NCI-H2227 treated with DMSO at 0.1 percent for 48 hours (cell line): ENCODE results near the gene ANAPC15.
A peak's percentile ranks its signal among the peaks of the same experiment; 100 is the strongest.
"Not testable (repeated sequence)": the region's sequence is repeated elsewhere in the genome, so short reads cannot be mapped to it uniquely, and the experiment has no call there.

Source experiments
- DNase-seq: peaks from one replicate; lab custom pipeline; 2025; lab: John Stamatoyannopoulos, UW

ANAPC15 gene

DNA sequence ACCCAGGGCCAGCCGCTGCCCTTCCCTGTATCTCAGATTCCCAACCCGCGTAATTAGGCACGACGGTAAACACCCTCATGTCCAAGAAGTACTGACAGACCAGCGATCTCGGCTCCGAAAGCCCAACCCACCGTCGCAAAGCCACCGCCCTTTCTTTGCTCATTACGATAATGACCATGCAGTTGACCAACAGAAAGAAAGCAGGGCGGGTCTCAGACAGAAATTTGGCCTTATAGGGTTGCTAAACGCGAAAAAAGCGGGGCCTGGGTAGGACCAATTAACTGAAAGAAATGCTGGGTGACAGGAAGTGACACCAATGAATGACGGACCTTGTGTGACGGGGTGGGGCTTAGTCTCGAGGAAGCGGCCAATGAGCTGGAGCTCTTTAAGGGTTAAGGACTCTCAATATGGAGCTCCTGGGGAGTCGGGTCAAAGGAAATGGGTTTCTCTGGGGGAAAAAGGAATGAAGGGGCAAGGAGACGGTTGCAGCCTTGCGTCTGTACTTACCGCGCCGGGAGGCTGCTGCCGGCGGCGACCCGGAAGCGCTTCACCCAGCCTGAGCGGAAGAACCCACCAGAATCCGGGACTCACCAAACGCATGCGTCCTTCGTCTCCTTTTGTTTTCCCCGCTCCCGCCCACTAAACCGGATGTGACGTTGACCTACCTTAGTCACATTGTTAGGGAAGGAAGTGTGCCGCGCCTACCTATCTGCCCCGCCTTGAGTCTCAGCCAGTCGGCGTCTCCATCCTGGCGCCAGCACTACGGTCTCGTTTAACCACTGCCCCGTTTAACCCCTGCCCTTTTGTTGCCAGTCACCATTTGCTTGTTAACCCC is at the start of gene ANAPC15:
Gene ANAPC15, minus strand, starts transcription at position 553 of the 835 bp plus-strand sequence. CDS start 1,419 bp downstream, outside the sequence.
- DNase-seq = peak; percentile 100

DNA sequence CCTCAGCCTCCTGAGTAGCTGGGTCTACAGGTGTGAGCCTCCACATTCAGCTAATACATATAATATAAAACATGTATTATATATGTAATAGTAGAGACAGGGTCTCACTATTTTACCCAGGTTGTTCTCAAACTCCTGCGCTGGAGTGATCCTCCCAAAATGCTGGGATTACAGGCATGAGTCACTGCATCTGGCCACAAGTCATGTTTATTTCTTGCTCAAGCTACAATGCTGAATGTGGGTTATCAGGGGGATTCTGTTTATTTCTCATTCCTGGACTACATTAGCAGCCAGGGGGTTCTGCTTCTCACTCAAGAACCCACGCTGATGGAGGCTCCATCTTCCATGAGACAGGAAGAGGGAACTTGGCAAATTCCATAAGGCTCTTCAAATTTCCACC is 47.8 kb upstream of the ANAPC15 start:
- no peak for DNase-seq

DNA sequence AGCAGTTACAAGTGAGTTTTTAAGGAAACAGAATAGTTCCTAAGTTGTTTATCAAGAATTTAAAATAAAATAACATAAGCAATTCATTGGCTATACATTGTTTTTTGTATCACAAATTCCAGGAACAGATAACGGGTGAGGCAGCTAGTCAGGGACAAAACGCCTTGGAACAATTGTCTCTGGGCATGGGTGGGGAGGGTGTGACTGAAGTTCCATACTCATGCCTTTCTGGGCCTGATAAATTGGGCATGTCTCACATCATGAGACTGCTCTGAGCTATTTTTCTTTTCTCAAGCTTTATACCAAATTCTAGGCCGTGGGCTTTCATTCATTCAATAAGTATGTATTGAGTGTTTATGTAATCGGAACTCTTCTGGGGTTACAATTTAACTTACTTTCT is 44.6 kb upstream of the ANAPC15 start:
- DNase-seq = no peak

DNA sequence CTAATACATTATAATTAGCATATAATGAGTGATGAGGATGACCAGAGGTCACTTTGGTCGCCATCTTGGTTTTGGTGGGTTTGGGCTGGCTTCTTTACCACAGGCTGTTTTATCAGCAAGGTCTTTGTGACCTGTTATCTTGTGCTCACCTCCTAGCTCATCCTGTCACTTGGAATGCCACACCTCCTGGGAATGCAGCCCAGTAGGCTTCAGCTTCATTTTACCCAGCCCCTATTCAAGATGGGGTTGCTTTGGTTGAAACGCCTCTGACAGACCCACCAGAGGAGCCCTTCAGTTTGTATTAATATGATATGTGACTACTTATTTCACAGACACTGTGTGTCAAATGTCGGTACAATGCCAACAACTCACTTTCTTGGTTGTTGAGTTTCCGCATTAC is 43.3 kb upstream of the ANAPC15 start:
- DNase-seq = no peak

DNA sequence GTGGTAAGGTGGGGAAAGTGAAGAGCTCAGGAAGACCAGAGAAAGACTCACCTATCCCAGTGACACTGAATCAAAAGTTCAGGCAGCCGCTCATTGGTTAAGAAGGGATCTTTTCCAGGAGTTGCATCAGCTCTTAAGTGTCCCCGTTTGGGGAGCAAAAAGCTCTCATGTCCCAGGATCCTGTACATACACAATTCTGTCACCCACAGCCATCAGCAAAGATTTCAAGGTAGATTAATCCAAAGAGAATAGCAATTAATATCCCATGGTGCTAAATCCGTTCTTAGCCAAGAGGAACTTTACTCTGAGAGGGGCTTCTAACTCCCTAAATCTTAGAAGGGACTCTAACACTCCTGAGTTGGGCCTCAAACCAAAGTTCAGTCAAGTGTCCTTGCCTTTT is 42.3 kb upstream of the ANAPC15 start:
- DNase-seq = no peak

DNA sequence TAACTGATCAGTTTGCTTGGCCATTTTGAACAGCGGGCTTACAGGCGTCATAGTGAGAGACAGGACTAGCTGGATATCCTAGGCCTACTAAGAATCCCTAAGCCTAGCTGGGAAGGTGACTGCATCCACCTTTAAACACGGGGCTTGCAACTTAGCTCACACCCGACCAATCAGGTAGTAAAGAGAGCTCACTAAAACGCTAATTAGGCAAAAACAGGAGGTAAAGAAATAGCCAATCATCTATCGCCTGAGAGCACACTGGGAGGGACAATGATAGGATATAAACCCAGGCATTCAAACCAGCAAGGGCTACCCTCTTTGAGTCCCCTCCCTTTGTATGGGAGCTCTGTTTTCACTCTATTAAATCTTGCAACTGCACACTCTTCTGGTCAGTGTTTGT is 41.4 kb upstream of the ANAPC15 start:
- DNase-seq = not testable (repeated sequence)

DNA sequence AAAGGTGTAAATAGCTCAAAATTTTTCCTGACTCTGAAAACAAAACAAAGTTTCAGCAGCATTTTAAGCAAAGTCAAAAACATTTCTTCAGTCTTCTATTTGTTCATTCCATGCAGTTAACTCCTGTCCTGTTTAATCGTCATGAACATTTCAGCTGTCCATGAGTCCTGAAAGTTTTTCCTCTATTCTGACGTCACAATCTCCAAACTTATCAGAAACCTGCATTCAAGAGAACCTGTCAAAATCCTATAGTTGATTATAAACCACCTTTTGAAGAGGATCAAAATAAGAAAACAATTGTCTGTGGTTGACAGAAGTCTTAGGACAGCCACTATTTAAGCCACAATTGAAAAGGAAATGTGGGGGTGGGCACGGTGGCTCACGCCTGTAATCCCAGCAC is 38.4 kb upstream of the ANAPC15 start:
- DNase-seq = no peak

DNA sequence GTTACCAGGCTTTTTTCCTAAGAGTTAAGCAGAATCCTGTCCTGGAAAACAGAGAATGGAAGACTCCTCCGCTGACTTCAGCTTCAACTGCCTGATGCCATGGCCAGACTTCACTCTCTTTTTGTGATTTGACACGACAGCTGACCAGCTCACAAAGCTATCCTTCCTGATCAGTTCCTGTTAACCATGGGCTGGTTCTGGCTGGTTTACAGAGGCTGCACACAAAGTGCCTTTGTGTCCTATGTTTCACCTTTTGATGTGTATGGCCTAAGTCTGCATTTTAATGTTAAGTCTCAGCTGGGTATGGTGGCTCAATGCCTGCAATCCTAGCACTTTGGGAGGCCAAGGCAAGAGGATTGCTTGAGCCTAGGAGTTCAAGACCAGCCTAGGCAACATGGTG is 34.1 kb upstream of the ANAPC15 start:
- DNase-seq = no peak

DNA sequence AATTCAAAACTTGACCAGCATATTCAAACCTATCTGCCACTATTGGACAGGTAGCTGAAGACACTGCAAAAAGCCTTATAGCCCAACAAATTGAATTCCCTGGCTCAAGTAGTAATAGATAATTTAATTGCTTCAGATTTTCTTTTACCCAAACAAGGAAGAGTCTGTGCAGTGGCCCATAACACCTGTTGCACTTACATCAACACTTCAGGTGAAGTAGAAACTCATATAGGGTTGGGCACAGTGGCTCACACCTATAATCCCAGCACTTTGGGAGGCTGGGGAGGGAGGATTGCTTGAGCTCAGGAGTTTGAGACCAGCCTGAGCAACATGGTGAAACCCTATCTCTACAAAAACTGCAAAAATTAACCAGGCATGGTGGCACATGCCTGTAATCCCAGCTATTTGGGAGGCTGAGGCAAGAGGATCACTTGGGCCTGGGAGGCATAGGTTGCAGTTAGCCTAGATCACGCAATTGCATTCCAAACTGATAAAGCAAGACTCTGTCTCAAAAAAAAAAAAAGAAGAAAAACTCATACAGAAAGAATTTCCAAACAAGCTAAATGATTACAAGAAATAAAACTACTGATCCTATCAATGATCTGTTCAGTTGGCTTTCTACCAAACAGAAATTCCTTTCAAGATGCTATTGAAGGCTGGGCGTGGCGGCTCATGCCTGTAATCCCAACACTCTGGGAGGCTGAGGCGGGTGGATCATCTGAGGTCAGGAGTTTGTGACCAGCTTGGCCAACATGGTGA is 32.5 kb upstream of the ANAPC15 start:
- no peak for DNase-seq

DNA sequence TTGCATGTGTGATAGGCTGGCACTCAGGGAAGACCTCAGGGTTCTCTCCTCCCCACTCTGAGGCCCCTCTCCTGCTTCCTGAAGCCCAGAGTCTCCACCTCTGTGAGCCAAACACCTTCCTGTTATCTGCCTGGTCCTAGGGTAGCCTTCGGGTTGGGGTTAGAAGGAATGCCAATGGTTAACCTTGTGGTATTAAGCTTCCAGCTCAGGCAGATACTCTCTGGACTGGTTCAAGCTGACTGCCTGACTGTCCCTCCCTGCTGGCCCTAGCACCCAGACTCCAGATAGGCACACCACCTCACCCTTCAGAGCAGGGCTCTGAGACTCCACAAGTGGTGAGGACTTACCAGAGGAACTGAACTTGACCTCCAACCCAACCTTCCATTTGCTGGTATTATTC is 30.0 kb upstream of the ANAPC15 start:
- DNase-seq = not testable (repeated sequence)

DNA sequence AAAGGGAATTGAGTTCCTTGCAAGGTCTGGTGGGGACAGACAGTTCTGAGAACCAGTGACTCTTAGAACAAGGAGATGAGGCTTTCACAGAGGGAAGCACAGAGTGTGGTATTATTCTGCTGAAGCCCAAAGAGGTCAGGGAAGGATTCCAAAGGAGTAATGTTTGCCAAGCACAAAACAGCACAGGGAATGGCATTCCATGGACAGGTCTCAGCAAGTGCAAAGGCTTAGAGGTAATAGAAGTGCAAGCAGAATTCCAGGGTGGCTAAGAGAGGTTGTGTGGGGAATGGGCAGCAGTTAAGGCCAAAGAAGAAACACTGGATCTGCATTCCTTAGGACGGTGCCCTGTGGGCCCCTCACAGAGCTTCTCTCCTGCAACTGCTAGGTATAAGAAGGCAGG is 29.6 kb upstream of the ANAPC15 start:
- not testable (repeated sequence) for DNase-seq

DNA sequence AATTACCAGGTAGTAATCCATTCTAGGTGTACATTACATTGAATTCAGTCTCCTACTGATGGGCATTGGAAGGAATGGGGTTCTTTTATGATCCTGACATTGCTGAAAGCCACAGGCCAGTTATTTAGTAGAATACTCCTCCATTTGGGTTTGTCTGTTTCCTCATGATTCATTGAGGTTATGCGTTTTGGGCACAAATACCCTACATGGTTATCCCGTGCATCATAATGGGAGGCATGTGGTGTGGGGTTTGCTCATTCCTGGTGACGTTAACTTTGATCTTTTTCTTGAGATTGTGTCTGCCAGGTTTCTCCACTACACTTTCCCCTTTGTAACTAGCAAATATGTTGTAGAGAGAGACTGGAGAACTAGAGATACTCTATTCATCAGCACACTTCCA is 28.6 kb upstream of the ANAPC15 start:
- no peak for DNase-seq

DNA sequence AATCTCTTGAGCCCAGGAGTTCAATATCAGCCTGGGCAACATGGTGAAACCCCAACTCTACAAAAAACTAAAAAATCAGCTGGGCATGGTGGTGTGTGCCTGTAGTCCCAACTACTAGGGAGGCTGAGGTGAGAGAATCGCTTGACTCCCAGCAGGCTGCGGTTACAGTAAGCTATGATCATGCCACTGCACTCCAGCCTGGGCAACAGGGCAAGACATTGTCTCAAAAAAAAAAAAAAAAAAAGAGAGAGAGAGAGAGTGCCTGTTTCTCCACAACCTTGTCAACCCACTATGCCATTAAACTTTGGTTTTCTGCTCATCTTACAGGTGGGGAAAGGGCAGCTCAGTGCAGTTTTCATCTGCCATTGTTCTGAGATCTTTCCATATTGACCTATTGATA is 28.2 kb upstream of the ANAPC15 start:
- no peak for DNase-seq

DNA sequence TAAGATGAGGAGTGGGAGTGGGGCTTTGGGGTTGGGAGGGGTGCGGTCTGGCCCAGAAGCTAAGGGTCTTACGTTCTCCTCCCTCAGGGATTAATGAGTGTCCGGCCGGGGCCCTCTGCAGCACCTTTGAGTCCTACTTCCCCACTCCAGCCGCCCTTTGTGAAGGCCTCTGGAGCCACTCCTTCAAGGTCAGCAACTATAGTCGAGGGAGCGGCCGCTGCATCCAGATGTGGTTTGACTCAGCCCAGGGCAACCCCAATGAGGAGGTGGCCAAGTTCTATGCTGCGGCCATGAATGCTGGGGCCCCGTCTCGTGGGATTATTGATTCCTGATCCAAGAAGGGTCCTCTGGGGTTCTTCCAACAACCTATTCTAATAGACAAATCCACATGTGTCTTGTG is 27.0 kb upstream of the ANAPC15 start:
- DNase-seq = no peak

DNA sequence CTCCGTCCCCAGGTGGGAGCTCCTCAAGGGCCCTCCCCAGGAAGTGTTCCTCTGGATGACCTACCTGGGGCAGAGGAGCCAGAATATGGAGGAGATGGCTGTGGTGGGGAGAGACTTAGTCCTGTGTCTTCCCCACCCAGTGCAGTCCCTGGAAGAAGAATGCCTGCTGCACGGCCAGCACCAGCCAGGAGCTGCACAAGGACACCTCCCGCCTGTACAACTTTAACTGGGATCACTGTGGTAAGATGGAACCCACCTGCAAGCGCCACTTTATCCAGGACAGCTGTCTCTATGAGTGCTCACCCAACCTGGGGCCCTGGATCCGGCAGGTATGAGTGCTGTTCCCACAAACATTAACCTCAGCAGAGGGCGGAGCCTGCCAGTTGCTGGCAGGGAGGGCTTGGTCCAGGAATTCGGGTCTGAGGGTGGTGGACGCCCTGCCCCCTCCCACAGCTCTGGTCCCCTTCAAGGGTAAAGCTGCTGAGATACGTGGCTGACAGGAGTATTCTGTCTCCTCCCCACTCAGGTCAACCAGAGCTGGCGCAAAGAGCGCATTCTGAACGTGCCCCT is 26.4 kb upstream of the ANAPC15 start:
- no peak for DNase-seq

DNA sequence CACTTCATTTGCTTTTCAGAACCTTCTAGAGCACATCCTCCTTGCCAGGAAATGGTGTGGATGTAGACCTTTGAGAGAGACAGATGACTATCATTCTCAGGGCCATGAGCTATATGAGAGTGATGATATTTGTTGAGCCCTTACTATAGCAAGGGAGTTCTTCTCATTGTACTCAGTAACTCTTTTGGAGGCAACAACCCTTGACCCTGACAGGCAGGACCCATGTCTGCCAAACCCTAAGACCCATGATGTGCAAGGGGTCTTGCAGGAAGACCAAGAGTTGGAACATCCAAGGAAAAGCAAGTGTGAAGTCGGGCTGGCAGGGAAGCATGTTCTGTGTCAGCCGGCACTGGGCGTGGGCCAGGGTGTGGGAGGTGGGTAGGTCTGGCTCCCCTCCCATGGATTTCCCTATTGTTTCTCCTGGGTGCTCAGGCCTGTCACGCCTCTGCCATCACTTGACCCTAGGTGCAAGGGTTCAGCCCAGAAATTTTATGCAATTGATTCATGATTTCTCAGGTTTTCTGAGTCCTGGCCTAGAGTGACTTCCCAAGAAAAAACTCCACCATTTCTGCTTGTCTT is 24.3 kb upstream of the ANAPC15 start:
- DNase-seq = no peak

DNA sequence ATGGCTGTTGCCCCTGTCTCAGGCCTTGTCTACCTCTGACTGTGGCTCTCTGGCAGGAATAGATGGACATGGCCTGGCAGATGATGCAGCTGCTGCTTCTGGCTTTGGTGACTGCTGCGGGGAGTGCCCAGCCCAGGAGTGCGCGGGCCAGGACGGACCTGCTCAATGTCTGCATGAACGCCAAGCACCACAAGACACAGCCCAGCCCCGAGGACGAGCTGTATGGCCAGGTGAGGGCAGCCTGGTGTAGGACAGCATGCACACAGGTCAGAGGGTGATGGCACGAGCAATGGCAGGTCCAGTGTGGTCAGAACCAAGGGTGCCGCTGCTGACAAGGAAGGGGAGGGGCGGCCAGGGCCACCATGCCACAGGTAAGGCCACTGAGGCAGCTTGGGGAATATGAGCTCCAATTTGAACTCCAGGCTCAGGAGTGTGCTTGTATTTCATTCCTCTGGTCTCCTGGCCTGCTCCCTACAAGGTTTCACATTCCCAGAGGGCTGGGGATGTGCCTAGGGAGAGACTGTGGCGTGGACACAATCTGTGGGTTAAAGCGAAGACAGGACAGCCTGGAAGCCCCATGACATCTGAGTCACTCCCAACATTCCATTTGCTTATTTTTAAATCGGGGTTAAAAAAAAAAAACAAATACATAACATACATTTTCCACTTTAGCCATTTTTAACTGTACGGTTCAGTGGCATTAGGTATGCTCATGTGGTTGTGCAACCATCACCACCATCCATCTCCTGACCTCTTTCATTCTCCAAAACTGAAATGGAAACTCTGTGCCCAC is 23.6 kb upstream of the ANAPC15 start:
- no peak for DNase-seq

DNA sequence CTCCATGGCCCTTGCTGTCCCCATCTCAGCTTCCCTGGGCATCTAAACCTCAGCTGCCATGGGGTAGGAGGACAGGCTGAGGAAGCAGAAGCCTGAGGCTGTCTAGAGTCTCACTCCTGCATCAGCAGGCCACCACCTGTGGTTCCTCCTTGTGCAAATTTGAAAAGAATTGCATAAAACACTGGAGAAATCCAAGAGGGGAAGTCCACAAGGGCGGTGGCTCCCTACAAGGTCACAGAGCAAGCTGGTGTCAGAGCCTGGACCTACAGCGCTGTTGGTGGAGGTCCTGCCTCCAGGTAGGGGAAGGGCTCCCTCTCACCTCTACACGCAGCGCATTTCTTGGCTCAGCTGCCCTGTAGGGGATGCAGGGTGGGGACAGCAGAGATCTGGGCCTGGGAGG is 23.0 kb upstream of the ANAPC15 start, which contains the start of gene FOLR3:
Gene FOLR3, plus strand, starts transcription at position 253 of the 400 bp plus-strand sequence. CDS start 228 bp downstream, outside the sequence.
- not testable (repeated sequence) for DNase-seq

DNA sequence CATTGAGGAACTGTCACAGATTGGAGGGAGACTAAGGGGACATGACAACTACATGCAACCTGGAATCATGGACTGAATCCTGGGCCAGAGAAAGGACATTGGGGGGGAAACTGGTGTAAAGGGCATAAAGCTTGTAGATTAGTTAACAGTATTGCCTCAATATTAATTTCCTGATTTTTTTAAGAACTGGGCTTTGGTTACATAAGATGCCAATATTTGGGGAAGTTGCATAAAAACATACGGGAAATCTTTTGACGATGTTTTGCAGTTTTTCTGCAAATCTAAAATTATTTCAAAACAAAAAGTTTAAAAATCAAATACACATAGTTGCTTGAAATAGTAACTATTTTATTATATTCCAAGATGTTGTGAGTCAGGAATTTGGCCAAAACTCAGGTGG is 20.2 kb upstream of the ANAPC15 start:
- no peak for DNase-seq

DNA sequence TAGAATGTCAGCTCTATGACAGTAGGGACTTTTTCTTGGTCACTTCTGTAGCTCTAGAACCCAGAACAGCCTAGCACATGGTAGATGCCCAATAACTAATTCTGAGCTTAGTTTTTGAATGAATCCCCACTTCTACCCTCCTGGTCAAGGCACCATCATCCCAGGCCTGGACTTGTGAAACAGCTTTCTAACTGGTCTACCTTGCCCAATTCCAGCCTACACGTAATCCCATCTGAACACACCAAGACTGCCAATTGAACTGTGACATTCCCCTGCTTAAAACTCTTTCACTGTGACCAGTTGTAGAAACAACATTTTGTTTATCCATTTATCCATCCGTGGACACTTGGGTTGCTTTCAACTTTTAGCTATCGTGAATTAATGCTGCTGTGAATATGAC is 16.9 kb upstream of the ANAPC15 start:
- DNase-seq = no peak

DNA sequence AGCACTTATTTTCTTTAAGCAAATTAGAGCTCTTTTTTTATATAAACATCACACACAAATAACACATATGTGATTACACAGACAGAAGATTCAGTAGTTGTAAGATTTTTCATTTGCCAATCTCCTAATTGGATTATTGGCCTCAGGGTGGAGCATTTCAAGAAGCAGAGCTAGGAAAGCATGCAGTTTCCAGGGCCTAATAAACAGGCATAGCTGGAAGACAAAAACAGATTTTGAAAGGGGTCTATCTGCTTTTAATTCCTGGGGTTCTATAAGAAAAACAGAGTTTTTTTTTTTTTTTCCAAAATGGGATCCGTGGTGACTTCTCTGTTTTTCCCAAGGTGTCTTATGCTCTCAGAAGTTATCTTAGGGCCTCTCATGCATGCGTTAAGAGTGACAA is 15.4 kb upstream of the ANAPC15 start:
- no peak for DNase-seq

DNA sequence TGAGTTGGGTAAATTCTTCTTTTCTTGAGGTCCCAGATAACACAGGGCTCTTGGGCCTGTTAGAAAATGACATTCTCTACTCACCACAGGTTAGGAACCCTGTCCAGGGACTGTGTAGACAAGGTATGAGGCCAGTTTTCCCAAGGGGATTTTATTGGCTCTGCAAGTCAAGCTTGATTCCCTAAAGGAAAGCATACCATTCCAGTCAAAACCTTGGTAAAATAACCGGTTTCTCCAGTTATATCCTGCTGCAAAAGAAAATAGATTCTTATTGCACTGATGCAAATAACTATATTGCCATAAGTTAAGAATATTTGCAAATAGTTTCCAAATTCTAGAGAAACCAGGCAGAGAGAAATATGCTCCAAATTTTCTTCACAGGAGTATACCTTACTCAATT is 13.5 kb upstream of the ANAPC15 start:
- DNase-seq = no peak
